Stimulated activated CD4-positive, alpha-beta T cell treated with anti-CD3 and anti-CD28 coated beads, Interleukin-1b, Interleukin-23, amount 100 ng/mL, for 24 hours (primary cell): ENCODE results near the gene PPARD.
"Not testable (repeated sequence)": the region's sequence is repeated elsewhere in the genome, so short reads cannot be mapped to it uniquely, and the experiment has no call there.

ENCODE experiments used
- DNase-seq, 4 experiments: peaks; one replicate each; pipeline ENCODE4 v3.0.0-alpha.2; 2020; ENCODE audit warnings: low read depth in 4 of 4, low spot score in 1 of 4

PPARD gene

GRCh38 chr6:35435074-35435837 lies 92.9 kb downstream of the PPARD start:
- no peak for DNase-seq

DNA sequence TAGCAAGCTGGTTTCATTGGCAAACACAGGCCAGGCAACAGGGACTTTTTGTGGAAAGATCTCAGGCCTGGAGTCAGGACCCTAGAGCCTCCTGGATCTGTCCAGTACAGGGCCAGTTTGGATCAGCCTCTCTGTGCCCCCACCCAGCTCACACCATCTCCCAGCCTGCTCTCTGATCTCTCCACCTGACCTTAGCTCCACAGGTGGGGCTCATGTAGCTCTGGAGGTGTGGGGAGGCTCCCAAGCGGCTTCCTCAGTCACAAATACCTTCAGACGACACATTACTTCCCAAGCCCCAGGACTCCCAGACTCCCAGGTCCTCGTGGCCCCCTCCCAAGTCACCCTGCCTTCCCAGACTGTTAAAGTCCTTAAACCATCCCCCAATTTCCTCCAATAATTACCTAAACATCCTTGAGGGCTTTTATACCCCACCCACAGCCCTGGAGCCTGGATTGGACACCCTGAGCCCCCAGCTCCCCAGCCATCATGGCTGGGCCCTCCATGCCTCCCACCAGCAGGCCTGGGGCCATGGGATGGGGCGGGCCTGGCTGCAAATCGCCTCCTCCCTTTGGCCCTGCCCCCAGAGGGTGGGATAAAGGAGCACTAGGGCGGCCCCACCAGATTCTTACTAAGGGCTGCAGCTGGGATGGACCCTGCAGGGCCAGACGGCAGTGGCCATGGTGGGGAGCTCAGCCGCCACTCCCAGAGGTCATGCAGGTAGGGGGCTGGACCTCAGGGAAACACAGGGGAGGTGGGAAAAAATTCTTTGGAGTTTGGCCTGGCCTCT lies 93.9 kb downstream of the PPARD start:
- no peak for DNase-seq

- DNase-seq: not testable (repeated sequence)
These were observed 96.2 kb downstream of the PPARD start for GRCh38 chr6:35438378-35439065.

- DNase-seq: no peak
These were observed 97.0 kb downstream of the PPARD start for GRCh38 chr6:35439308-35439707.

GRCh38 chr6:35441205-35441604 lies 98.8 kb downstream of the PPARD start:
- DNase-seq: no peak

DNA sequence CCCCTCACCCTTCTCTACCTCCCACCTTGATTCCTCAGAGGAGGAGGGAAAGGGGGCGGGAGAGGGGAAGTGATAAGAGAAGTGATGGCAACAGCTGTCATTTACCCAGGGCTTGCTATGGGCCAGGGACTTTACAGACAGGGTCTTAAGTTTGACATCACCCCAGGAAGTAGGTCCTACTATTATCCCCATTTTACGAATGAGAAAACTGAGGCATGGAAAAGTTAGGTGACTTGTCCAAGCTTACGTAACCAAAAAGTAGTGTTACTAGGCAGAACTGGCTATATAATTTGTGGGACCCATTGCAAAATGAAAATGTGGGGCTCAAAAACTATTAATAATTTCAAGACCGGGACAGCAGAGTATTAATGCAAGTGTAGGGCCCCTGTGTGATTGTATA lies 99.3 kb downstream of the PPARD start:
- no peak for DNase-seq

GRCh38 chr6:35442693-35443092 lies 100.3 kb downstream of the PPARD start:
- DNase-seq: no peak

- no peak for DNase-seq
These were observed 101.1 kb downstream of the PPARD start for GRCh38 chr6:35443341-35444030.

- DNase-seq: no peak
These were observed 103.3 kb downstream of the PPARD start for GRCh38 chr6:35445691-35446090.

DNA sequence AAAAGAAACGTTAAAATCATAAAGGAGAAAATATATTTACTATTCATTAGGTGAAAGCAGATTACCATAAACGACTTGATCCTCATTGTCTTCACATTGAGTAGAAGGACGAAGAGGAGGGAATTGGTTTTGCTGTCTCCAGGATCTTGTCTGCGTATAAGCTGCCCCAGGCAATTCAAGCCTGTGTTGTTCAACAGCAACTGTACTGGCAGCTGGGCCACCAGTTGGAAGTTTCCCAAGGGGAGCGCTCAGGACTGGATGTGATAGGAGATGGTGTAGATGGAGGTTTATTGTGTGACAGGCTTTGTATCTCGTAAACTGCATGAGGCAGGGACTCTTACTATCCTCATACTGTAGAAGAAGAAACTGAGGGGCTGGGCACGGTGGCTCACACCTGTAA lies 105.8 kb downstream of the PPARD start:
- DNase-seq: no peak

GRCh38 chr6:35449287-35449881 lies 107.0 kb downstream of the PPARD start:
- peak in 1 of 4 experiments; percentile 10 for DNase-seq

GRCh38 chr6:35451354-35452182 lies 109.2 kb downstream of the PPARD start:
- no peak for DNase-seq

DNA sequence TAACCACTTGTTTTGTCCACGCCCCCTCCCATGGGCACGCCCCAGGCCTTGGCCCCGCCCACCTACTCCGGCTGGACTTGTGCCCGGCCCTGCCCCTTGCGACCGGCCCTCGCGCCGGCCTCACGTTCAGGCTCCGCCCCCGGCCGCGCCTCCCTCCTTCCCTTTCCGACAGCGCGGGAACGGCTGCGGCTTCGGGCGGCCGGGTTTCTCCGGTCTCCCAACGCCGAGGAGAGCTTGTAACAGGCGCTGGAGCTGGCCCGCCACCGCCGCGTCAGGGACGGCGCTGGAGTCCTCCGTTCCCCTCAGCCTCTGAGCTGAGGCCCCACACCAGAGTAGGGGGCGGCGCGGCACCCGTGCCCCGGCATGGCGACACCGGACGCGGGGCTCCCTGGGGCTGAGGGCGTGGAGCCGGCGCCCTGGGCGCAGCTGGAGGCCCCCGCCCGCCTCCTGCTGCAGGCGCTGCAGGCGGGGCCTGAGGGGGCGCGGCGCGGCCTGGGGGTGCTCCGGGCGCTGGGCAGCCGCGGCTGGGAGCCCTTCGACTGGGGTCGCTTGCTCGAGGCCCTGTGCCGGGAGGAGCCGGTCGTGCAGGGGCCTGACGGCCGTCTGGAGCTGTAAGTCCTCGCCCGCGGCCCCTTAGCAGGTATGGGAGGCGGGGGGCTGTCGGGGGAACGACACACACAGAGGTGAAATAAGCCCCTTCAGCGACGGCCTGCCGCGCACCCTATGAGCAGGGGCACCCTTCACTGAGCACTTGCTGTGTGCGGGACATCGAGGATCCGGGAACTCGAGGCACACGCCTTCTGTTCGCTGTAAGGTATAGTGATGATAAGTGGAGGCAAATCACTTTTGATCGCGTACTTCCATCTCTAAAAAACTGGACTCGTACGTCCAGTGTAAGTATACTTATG lies 110.1 kb downstream of the PPARD start, which contains the start of gene FANCE:
Gene FANCE (plus strand): TSS at position 156 of the 908 bp plus-strand sequence. CDS start 208 bp downstream, at position 364.
- peak; percentile 72 to 97 (median 88) for DNase-seq

- DNase-seq: no peak
These were observed 110.9 kb downstream of the PPARD start for GRCh38 chr6:35453236-35453635.

DNA sequence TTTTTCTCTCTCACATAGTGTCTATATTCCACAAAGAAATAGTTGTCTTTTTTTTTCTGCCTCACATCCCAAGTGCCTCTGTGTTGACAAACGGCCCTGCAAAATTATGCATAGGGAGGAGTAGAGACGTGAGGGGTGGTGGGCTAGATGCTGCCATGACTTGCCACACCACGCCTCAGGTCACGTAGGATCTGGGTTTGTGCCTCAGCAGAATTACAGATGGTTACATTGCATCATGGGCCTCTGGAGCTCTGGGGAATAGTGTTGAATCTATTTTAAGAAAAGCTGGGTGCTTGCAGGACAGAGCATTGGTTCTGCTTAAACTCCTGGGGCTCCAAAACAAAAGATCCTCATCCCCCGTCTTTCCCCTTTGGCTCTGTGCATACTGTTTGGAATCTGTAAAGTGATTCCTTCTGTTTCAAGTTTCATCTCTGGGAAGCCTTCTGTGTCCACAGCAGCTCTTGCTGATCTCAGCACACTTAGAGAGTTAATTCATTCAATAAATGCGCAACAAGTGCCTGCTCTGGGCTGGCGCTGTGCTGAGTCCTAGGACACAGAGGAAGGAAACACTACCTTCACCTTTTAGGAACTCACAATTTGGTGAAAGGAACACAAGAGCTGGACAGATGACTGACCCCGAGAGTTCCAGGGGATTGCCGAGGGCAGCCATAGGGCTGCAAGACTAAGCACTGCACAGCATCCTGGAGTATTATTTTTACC lies 112.2 kb downstream of the PPARD start:
- DNase-seq: no peak

DNA sequence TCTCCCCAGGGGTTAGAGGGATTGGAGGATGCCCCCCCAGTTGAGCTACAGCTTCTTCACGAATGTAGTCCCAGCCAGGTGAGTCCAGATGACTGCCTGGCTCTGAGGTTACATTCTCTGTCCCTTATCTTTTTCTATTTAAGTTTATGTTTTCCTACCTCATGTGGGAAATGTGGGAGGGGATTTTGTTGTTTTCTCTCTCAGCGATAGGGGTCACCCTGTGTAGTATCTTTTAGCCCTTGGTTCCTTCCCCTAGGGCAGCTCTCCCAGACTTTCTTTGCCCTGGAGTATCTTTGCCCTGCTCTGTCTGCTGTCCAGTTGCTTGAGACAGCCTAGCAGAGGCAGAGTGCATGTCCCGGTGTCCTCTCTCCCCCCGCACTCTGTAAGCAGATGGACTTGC lies 115.5 kb downstream of the PPARD start:
- DNase-seq: no peak

- DNase-seq: no peak
These were observed 118.9 kb downstream of the PPARD start for GRCh38 chr6:35461270-35461669.

DNA sequence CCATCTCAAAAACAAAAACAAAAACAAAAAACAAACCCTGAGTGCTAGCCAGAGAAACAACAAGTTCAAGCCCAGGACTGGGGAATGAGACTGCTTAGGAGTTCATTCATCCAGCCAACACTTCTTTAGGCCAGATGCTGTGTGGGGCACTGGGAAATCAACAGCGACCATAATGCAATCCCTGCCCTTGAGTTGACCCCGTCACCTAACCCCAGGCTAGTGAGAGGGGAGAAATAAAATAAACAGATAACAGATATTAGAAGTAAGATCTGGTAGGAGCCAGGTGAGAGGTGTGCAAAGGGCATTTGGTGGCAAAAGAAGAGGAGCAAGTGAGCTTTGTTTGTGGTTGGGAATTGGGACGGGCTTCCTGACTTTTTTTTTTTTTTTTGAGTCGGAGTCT lies 120.9 kb downstream of the PPARD start:
- no peak for DNase-seq
